Small intestine (tissue), 7 donors: ENCODE data around the gene COL5A1. TPM values are rescaled to one million over a fixed set of nuclear protein-coding genes. Genes with fewer than 3 reads are reported as not detected.

Source experiments
- DNase-seq, 2 donors: peaks; one replicate each; pipeline versions ENCODE4 v3.0.0 to v3.0.0-alpha.2; 2013
- FAIRE-seq: peaks from 2 replicates; lab custom pipeline; 2012; peaks lifted over from hg19 to GRCh38; lab: Jason Lieb, UNC
- H3K27ac ChIP-seq, 3 donors: one replicate each; pipeline ENCODE4 v1.5.1; 2013; ENCODE audit warnings: low read length in 2 of 3, mild to moderate bottlenecking in 2 of 3, control low read depth in 1 of 3, inconsistent platforms in 1 of 3, low read depth in 1 of 3, moderate library complexity in 1 of 3
- H3K27me3 ChIP-seq, 3 donors: one replicate each; pipeline ENCODE4 v1.6.1; 2013; ENCODE audit warnings: low read length in 3 of 3, inconsistent platforms in 1 of 3; ENCODE audit not compliant: control insufficient read depth in 3 of 3, insufficient read depth in 3 of 3
- H3K36me3 ChIP-seq, 3 donors: one replicate each; pipeline ENCODE4 v1.6.1; 2013; ENCODE audit warnings: low read length in 3 of 3, inconsistent platforms in 1 of 3, low read depth in 1 of 3, mild to moderate bottlenecking in 1 of 3, moderate library complexity in 1 of 3; ENCODE audit not compliant: control insufficient read depth in 3 of 3, insufficient read depth in 2 of 3
- H3K4me1 ChIP-seq, 3 donors: one replicate each; pipeline ENCODE4 v1.6.1; 2013; ENCODE audit warnings: low read length in 2 of 3, inconsistent platforms in 1 of 3, low read depth in 1 of 3, mild to moderate bottlenecking in 1 of 3, moderate library complexity in 1 of 3; ENCODE audit not compliant: control insufficient read depth in 3 of 3, insufficient read depth in 2 of 3
- H3K4me3 ChIP-seq, 3 donors: one replicate each; pipeline ENCODE4 v1.5.1; 2013; ENCODE audit warnings: low read length in 3 of 3, control low read depth in 1 of 3, inconsistent platforms in 1 of 3, low read depth in 1 of 3, mild to moderate bottlenecking in 1 of 3, moderate library complexity in 1 of 3
- H3K9me3 ChIP-seq, 2 donors: one replicate each; pipeline ENCODE4 v1.6.1; 2013; ENCODE audit warnings: low read depth in 1 of 2, low read length in 1 of 2; ENCODE audit not compliant: control insufficient read depth in 2 of 2, insufficient read depth in 1 of 2
- WGBS, 3 donors: extraction: QIAGEN DNeasy Blood & Tissue Kit; methylation state at CpG; one replicate each; pipeline ENCODE4 v1.1.7; 2013; 5-methylcytosine and 5-hydroxymethylcytosine counted together
- polyA plus RNA-seq, 4 donors: library from polyadenylated mRNA; stranded (reverse) in 3 of 4; unstranded in 1 of 4; fragments of 200-250 nt in 3 of 4; fragments of 120-200 nt in 1 of 4; gene quantifications; one replicate each; pipeline versions ENCODE4 v1.2.1 to v1.2.3, GENCODE V29; 2013
- donor health status: healthy with polysubstance abuse.
- donor health status: control.
- donor health status: control.
- donor health status: Bipolar disorder and iron deficiency.
- donor health status: healthy.

COL5A1 gene
- polyA plus RNA-seq, 4 donors = 0.22 to 54.0 (median 5.4) TPM

DNA sequence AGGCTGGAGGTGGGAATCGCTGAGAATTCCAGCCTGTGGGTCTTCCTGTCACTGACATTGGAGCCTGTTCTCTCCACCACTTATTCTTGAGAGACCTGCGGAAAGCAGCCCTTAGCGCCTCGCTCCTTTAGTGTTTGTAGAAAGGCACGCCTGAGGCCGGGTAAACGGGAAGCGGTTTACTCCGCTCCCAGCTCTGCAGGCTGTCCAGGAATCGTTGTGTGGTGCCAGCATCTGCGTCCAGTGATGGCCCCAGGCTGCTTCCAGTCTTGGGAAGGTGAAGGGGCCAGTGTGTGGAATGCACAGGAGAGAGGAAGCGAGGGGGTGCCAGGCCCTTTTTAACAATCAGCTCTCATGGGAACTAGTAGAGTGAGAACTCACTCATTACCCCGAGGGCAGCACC is 194.4 kb downstream of the COL5A1 start:
- FAIRE-seq = no peak
- 73 to 82% (median 81%) methylated on average over 13 of the region's 13 CpGs for WGBS, 3 donors
- Histone ChIP-seq H3K36me3 (peaks cover 0 to 35% (median 0%) of the 10 kb centered on the region in 3 donors), H3K9me3 (no peaks in the 10 kb centered on the region), H3K4me3 (no peak overlapping the region), H3K27ac (no peak overlapping the region), H3K27me3 (no peaks in the 10 kb centered on the region), H3K4me1 (no peaks in the 10 kb centered on the region)
- no peak for DNase-seq

GRCh38 chr9:134836406-134836970 is 194.9 kb downstream of the COL5A1 start:
- DNase-seq (no peak), FAIRE-seq (no peak)
- no peak overlapping the region for H3K4me3 ChIP-seq
- no peaks in the 10 kb centered on the region for H3K27me3 ChIP-seq
- WGBS, 3 donors = 87 to 91% (median 88%) methylated on average over 17 to 19 of the region's 19 CpGs
- H3K36me3 ChIP-seq = peaks cover 0 to 33% (median 0%) of the 10 kb centered on the region in 3 donors
- H3K27ac ChIP-seq = no peak overlapping the region
- H3K4me1 ChIP-seq = no peaks in the 10 kb centered on the region
- H3K9me3 ChIP-seq = no peaks in the 10 kb centered on the region

- DNase-seq (no peak), FAIRE-seq (no peak)
- Histone ChIP-seq H3K9me3 (no peaks in the 10 kb centered on the region), H3K27me3 (no peaks in the 10 kb centered on the region), H3K4me3 (no peak overlapping the region), H3K4me1 (no peaks in the 10 kb centered on the region), H3K36me3 (peaks cover 0 to 41% (median 0%) of the 10 kb centered on the region in 3 donors), H3K27ac (no peak overlapping the region)
- WGBS, 3 donors = 82 to 88% (median 83%) methylated on average over 12 of the region's 12 CpGs
Observed at GRCh38 chr9:134837529-134837928, 195.9 kb downstream of the COL5A1 start.

DNA sequence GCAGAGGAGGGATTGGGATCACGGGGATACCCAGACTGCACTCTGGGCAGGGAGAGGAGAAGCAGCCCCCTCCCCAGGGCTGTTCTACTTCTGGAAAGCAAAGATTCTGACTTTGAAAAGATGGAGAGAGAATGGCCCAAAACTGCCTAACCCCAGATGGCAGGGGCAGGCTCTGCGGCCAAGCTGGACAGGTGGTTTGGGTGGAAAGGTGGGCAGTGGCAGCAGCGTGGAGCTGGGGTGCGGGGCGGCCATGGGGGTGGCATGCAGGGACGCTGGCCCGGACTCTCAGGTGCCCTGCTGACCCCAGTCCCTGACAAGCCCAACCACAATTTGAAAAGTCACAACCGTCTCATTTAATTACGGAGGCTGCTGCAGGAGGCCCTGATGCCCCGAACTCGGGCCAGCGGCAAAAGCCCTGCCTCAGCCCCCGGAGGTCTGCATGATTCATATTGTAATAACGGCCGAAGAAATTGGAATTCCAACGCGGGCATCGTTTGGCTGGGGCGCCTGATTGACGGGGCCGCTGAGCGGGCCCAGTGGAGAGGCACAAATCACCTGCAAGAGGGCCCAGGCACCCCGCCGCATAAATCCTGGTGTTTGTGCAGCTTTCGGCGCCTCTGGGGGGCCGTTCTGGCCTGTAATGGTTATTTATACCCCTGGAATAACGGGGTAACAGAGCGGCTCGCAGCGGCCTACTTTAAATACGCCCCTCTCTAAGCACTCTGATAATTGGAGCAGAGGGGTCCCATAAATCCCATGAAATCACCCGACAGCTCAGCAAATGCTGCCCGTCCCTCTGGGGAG is 197.2 kb downstream of the COL5A1 start:
- no peak for FAIRE-seq
- WGBS, 3 donors = 80 to 85% (median 84%) methylated on average over 33 to 34 of the region's 34 CpGs
- no peaks in the 10 kb centered on the region for H3K9me3 ChIP-seq
- DNase-seq = no peak
- no peak overlapping the region for H3K4me3 ChIP-seq
- peaks cover 0 to 42% (median 0%) of the 10 kb centered on the region in 3 donors for H3K36me3 ChIP-seq
- no peaks in the 10 kb centered on the region for H3K27me3 ChIP-seq
- H3K27ac ChIP-seq = no peak overlapping the region
- no peaks in the 10 kb centered on the region for H3K4me1 ChIP-seq

DNA sequence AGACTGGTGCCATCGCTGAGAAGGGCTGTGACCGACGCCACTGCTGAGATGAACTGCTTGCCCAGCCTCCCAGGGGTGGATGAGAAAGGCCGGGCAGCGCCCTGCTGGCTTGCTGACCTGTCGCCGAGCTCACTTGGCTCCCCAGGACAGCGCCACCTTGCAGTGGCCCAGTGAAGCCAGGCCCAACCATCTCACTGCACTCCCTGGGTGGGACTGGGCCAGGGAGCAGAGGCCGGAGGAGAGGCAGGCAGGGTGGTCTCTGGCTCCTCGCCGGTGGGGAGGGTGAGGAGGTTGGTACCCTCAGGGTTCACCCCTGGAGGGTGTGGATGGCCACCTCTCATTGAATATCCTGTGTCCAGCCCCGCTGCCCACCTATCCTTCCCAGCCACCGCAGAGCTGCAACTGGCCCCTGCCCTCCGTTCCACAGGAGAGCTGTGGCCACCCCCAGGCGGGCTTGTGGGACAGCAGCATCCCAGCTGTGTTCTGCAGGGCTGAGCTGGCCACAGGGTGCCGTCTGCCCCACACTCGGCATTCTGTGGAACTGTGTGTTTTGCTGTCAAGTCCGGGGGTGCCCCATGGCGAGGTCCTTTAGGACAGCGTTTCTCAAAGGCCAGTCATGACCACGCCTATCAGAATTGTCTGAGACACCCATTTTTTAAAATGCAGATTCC is 198.0 kb downstream of the COL5A1 start:
- H3K4me3 ChIP-seq = no peak overlapping the region
- H3K36me3 ChIP-seq = peaks cover 0 to 42% (median 0%) of the 10 kb centered on the region in 3 donors
- no peaks in the 10 kb centered on the region for H3K27me3 ChIP-seq
- no peak overlapping the region for H3K27ac ChIP-seq
- WGBS, 3 donors = 81 to 89% (median 82%) methylated on average over 21 of the region's 21 CpGs
- H3K9me3 ChIP-seq = no peaks in the 10 kb centered on the region
- FAIRE-seq (no peak), DNase-seq (no peak)
- no peaks in the 10 kb centered on the region for H3K4me1 ChIP-seq

- WGBS, 3 donors = 69 to 87% (median 78%) methylated on average over 12 of the region's 12 CpGs
- no peaks in the 10 kb centered on the region for H3K27me3 ChIP-seq
- no peaks in the 10 kb centered on the region for H3K9me3 ChIP-seq
- peaks cover 0 to 36% (median 0%) of the 10 kb centered on the region in 3 donors for H3K36me3 ChIP-seq
- H3K4me1 ChIP-seq = no peaks in the 10 kb centered on the region
- DNase-seq = no peak
- no peak overlapping the region for H3K27ac ChIP-seq
- H3K4me3 ChIP-seq = no peak overlapping the region
- FAIRE-seq = no peak
Observed at GRCh38 chr9:134840511-134840910, 198.9 kb downstream of the COL5A1 start.

DNA sequence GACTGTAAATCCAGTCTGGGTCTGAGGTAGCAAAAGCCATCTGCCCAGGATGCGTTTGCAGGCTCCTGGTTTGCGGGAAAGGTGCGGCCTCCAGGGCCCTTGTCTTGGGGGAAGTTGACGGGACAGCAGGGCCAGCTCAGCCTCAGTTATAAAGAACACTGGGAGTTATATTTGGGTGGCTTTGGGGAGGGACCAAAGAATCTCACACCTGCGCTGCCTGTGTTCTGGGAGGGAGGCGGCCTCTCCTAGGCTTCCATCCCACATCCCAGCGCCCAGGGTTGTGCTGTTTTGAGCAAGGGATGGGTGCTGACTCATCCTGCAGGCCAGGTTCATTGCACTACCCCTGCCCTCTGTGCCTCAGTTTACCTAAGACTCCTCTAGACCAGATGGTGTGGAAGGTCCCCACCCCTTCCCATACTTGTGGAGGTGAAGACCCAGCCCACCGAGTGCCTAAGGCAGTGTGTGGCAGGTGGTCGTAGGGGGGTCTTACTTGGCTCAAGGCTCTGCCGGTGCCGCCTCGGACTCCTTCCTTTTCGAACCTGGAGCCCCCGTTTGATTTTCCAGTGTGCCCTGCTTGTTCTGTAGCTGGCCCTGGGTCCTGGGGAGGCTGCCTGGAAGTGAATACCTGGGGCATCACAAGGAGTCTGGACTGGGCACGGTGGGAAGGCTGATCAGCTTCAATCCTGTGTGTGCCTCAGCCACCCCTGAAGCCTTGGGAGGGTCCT is 199.7 kb downstream of the COL5A1 start:
- DNase-seq (no peak), FAIRE-seq (no peak)
- no peak overlapping the region for H3K27ac ChIP-seq
- no peaks in the 10 kb centered on the region for H3K4me1 ChIP-seq
- whole genome bisulfite sequencing, 3 donors = 80 to 91% (median 84%) methylated on average over 15 of the region's 15 CpGs
- peaks cover 0 to 34% (median 0%) of the 10 kb centered on the region in 3 donors for H3K36me3 ChIP-seq
- no peaks in the 10 kb centered on the region for H3K27me3 ChIP-seq
- H3K9me3 ChIP-seq = no peaks in the 10 kb centered on the region
- H3K4me3 ChIP-seq = no peak overlapping the region

- 77 to 85% (median 84%) methylated on average over 13 to 22 of the region's 22 CpGs for WGBS, 3 donors
- peaks cover 0 to 26% (median 0%) of the 10 kb centered on the region in 3 donors for H3K36me3 ChIP-seq
- H3K27me3 ChIP-seq = no peaks in the 10 kb centered on the region
- no peaks in the 10 kb centered on the region for H3K4me1 ChIP-seq
- DNase-seq (no peak), FAIRE-seq (no peak)
- no peaks in the 10 kb centered on the region for H3K9me3 ChIP-seq
- no peak overlapping the region for H3K4me3 ChIP-seq
- H3K27ac ChIP-seq = no peak overlapping the region
Observed at GRCh38 chr9:134842321-134842720, 200.7 kb downstream of the COL5A1 start.
